CD4-positive, CD25-positive, alpha-beta regulatory T cell (primary cell): ENCODE data around the gene XDH. TPM values are rescaled to one million over a fixed set of nuclear protein-coding genes. Genes with fewer than 3 reads are reported as not detected.

Source experiments
- ATAC-seq, 2 donors: fragments of 150-1000 bp; cut with Tn5 transposase; one replicate each; pipeline ENCODE4 v1.10.0; 2021; ENCODE audit warnings: low read depth in 2 of 2, moderate number of reproducible peaks in 2 of 2, moderate library complexity in 1 of 2
- DNase-seq, 3 donors: peaks; one replicate each; pipeline versions ENCODE4 v3.0.0 to v3.0.0-alpha.2; 2012 to 2022; ENCODE audit warnings: mixed read lengths in 1 of 3
- H3K27ac ChIP-seq: one replicate; pipeline ENCODE4 v1.7.0; 2013; ENCODE audit warnings: mild to moderate bottlenecking, low read length; ENCODE audit not compliant: insufficient read depth, poor library complexity, severe bottlenecking
- H3K27me3 ChIP-seq: one replicate; pipeline ENCODE4 v1.7.0; 2013; ENCODE audit warnings: low read length; ENCODE audit not compliant: control insufficient read depth, insufficient read depth
- H3K36me3 ChIP-seq: one replicate; pipeline ENCODE4 v1.7.0; 2013; ENCODE audit warnings: mild to moderate bottlenecking, low read length, moderate library complexity; ENCODE audit not compliant: control insufficient read depth, insufficient read depth
- H3K4me1 ChIP-seq: 2 replicates; pipeline ENCODE4 v1.7.0; 2013; ENCODE audit warnings: mild to moderate bottlenecking, low read length; ENCODE audit not compliant: insufficient read depth, control insufficient read depth, poor library complexity, severe bottlenecking
- H3K4me3 ChIP-seq: one replicate; pipeline ENCODE4 v1.7.0; 2013; ENCODE audit warnings: low read depth, mild to moderate bottlenecking, low read length, moderate library complexity
- H3K9me3 ChIP-seq, 2 experiments: 1 replicate in 1 of 2; 2 replicates in 1 of 2; pipeline ENCODE4 v1.7.0; 2013; ENCODE audit warnings: low read length in 2 of 2, mild to moderate bottlenecking in 1 of 2, moderate library complexity in 1 of 2; ENCODE audit not compliant: control insufficient read depth in 2 of 2
- H3K27ac Mint-ChIP-seq, 3 donors: one replicate each; pipeline ENCODE4 v1.8.0; 2020 to 2022; ENCODE audit warnings: mild to moderate bottlenecking in 3 of 3, mixed read lengths in 3 of 3, moderate library complexity in 2 of 3
- H3K27me3 Mint-ChIP-seq: one replicate; pipeline ENCODE4 v1.8.0; 2022; ENCODE audit warnings: mild to moderate bottlenecking, mixed read lengths
- H3K36me3 Mint-ChIP-seq: one replicate; pipeline ENCODE4 v1.8.0; 2020; ENCODE audit warnings: mixed read lengths
- H3K4me1 Mint-ChIP-seq, 4 donors: one replicate each; pipeline ENCODE4 v1.8.0; 2020 to 2022; ENCODE audit warnings: mixed read lengths in 4 of 4, mild to moderate bottlenecking in 1 of 4
- H3K4me3 Mint-ChIP-seq, 4 donors: one replicate each; pipeline ENCODE4 v1.8.0; 2020 to 2022; ENCODE audit warnings: mild to moderate bottlenecking in 4 of 4, mixed read lengths in 4 of 4, moderate library complexity in 3 of 4
- H3K9me3 Mint-ChIP-seq, 7 donors: one replicate each; pipeline ENCODE4 v1.8.0; 2020 to 2022; ENCODE audit warnings: mixed read lengths in 7 of 7, mild to moderate bottlenecking in 3 of 7, moderate library complexity in 2 of 7
- polyA plus RNA-seq, 4 donors: library from polyadenylated mRNA; unstranded; fragments of 300-500 nt; fragmentation: Illumina TruSeq; gene quantifications; one replicate each; pipeline ENCODE4 v1.2.3, GENCODE V29; 2021
- total RNA-seq: library from RNA; stranded (reverse); gene quantifications from one replicate; pipeline ENCODE4 v1.2.3, GENCODE V29; 2022

The XDH gene
- total and polyA plus RNA-seq, 5 donors from 2014 or later, result not detected

DNA sequence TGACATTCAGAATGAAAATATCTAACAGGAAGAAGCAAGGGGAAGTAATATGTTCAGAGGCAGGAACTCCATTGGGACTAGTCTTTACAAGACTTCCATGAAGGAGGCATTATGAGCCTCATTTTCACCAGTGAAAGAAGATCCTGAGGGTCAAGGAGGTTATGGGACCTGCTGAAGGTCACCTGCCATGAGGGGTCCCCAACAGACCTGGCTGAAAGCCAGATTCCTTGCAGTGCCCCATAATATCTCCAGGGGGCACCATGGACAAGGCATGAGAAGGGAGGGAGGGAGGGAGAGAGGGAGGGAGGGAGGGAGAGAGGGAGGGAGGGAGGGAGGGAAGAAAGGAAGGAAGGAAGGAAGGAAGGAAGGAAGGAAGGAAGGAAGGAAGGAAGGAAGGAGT lies 27.9 kb downstream of the XDH start:
- Histone ChIP-seq H3K36me3 (no peaks in the 10 kb centered on the region), H3K9me3 (no peaks in the 10 kb centered on the region), H3K27me3 (peaks cover 3% of the 10 kb centered on the region), H3K4me3 (no peak overlapping the region), H3K4me1 (no peaks in the 10 kb centered on the region), H3K27ac (no peak overlapping the region)
- Mint-ChIP-seq H3K4me3 (no peak overlapping the region), H3K4me1 (peaks cover 0 to 7% (median 4%) of the 10 kb centered on the region in 4 donors), H3K27ac (no peak overlapping the region), H3K36me3 (no peaks in the 10 kb centered on the region), H3K27me3 (peaks cover 8% of the 10 kb centered on the region), H3K9me3 (no peaks in the 10 kb centered on the region)
- no peak for ATAC-seq
- DNase-seq, result no peak

DNA sequence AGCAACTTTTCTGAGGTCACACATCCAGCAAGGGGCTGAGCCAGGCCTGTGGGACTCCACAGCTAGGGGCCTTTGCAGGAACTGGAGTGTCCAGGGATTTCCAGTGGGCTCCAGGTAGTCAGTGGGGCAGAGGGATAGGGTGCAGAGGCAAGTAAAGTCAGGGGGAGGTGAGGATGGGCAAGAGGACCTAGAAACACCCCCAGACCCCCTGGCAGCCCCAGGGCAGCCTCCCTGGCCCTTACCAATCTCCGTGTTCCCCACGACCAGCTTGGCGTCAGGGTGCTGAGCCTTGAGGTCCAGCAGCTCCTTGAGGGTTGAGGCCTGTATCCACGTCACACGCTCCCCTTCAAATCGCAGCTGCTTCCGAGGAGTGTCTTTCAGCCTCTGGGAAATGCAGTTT lies 28.4 kb downstream of the XDH start:
- Mint-ChIP-seq H3K27ac (no peak overlapping the region), H3K4me1 (peaks cover 0 to 8% (median 6%) of the 10 kb centered on the region in 4 donors), H3K9me3 (no peaks in the 10 kb centered on the region), H3K4me3 (no peak overlapping the region), H3K27me3 (peaks cover 13% of the 10 kb centered on the region), H3K36me3 (no peaks in the 10 kb centered on the region)
- no peaks in the 10 kb centered on the region for H3K36me3 ChIP-seq
- H3K4me3 ChIP-seq, result no peak overlapping the region
- DNase-seq (no peak), ATAC-seq (no peak)
- no peaks in the 10 kb centered on the region for H3K9me3 ChIP-seq
- H3K27ac ChIP-seq, result no peak overlapping the region
- H3K4me1 ChIP-seq, result no peaks in the 10 kb centered on the region
- peaks cover 3% of the 10 kb centered on the region for H3K27me3 ChIP-seq

- no peak for DNase-seq
- H3K4me1 ChIP-seq, result no peaks in the 10 kb centered on the region
- H3K9me3 ChIP-seq, result no peaks in the 10 kb centered on the region
- no peaks in the 10 kb centered on the region for H3K36me3 ChIP-seq
- no peaks in the 10 kb centered on the region for H3K27me3 ChIP-seq
- Mint-ChIP-seq H3K9me3 (no peaks in the 10 kb centered on the region), H3K4me1 (peaks cover 0 to 8% (median 6%) of the 10 kb centered on the region in 4 donors), H3K27ac (no peak overlapping the region), H3K36me3 (no peaks in the 10 kb centered on the region), H3K4me3 (no peak overlapping the region), H3K27me3 (peaks cover 13% of the 10 kb centered on the region)
- H3K4me3 ChIP-seq, result no peak overlapping the region
- ATAC-seq, result no peak
- H3K27ac ChIP-seq, result no peak overlapping the region
Observed at GRCh38 chr2:31384771-31385276, 29.7 kb downstream of the XDH start.

GRCh38 chr2:31384351-31384750 lies 30.2 kb downstream of the XDH start:
- Mint-ChIP-seq H3K9me3 (no peaks in the 10 kb centered on the region), H3K36me3 (no peaks in the 10 kb centered on the region), H3K27ac (no peak overlapping the region), H3K27me3 (peaks cover 11% of the 10 kb centered on the region), H3K4me1 (peaks cover 0 to 8% (median 6%) of the 10 kb centered on the region in 4 donors), H3K4me3 (no peak overlapping the region)
- no peaks in the 10 kb centered on the region for H3K36me3 ChIP-seq
- peak in 1 of 3 donors; percentile 40 for DNase-seq
- no peaks in the 10 kb centered on the region for H3K4me1 ChIP-seq
- H3K27ac ChIP-seq, result no peak overlapping the region
- no peak overlapping the region for H3K4me3 ChIP-seq
- H3K27me3 ChIP-seq, result no peaks in the 10 kb centered on the region
- no peak for ATAC-seq
- H3K9me3 ChIP-seq, result no peaks in the 10 kb centered on the region

- Histone ChIP-seq H3K4me3 (no peak overlapping the region), H3K4me1 (no peaks in the 10 kb centered on the region), H3K27me3 (no peaks in the 10 kb centered on the region), H3K9me3 (no peaks in the 10 kb centered on the region), H3K27ac (no peak overlapping the region), H3K36me3 (no peaks in the 10 kb centered on the region)
- Mint-ChIP-seq H3K4me3 (no peak overlapping the region), H3K9me3 (no peaks in the 10 kb centered on the region), H3K27ac (no peak overlapping the region), H3K27me3 (peaks cover 14% of the 10 kb centered on the region), H3K4me1 (peaks cover 0 to 8% (median 6%) of the 10 kb centered on the region in 4 donors), H3K36me3 (no peaks in the 10 kb centered on the region)
- ATAC-seq (no peak), DNase-seq (no peak)
Observed at GRCh38 chr2:31383471-31384153, 30.9 kb downstream of the XDH start.

GRCh38 chr2:31382452-31383120 lies 32.0 kb downstream of the XDH start:
- H3K36me3 Mint-ChIP-seq, result no peaks in the 10 kb centered on the region
- no peaks in the 10 kb centered on the region for H3K9me3 Mint-ChIP-seq
- peaks cover 0 to 8% (median 6%) of the 10 kb centered on the region in 4 donors for H3K4me1 Mint-ChIP-seq
- Histone ChIP-seq H3K36me3 (no peaks in the 10 kb centered on the region), H3K4me3 (no peak overlapping the region), H3K27ac (no peak overlapping the region), H3K4me1 (no peaks in the 10 kb centered on the region), H3K27me3 (no peaks in the 10 kb centered on the region), H3K9me3 (no peaks in the 10 kb centered on the region)
- DNase-seq (peak in 1 of 3 donors; percentile 22), ATAC-seq (no peak)
- peaks cover 14% of the 10 kb centered on the region for H3K27me3 Mint-ChIP-seq
- H3K27ac Mint-ChIP-seq, result no peak overlapping the region
- no peak overlapping the region for H3K4me3 Mint-ChIP-seq

GRCh38 chr2:31381601-31382000 lies 32.9 kb downstream of the XDH start:
- H3K4me3 Mint-ChIP-seq, result no peak overlapping the region
- no peak overlapping the region for H3K27ac Mint-ChIP-seq
- DNase-seq, result no peak
- H3K36me3 Mint-ChIP-seq, result no peaks in the 10 kb centered on the region
- no peaks in the 10 kb centered on the region for H3K9me3 Mint-ChIP-seq
- H3K4me1 Mint-ChIP-seq, result peaks cover 0 to 8% (median 6%) of the 10 kb centered on the region in 4 donors
- H3K4me1 ChIP-seq, result no peaks in the 10 kb centered on the region
- H3K4me3 ChIP-seq, result no peak overlapping the region
- H3K27ac ChIP-seq, result no peak overlapping the region
- no peaks in the 10 kb centered on the region for H3K27me3 ChIP-seq
- no peak for ATAC-seq
- H3K36me3 ChIP-seq, result no peaks in the 10 kb centered on the region
- H3K9me3 ChIP-seq, result no peaks in the 10 kb centered on the region
- peaks cover 14% of the 10 kb centered on the region for H3K27me3 Mint-ChIP-seq
